ENCODE results near the gene FCER1G.

FCER1G gene

GRCh38 chr1:161187311-161187710 lies 27.8 kb upstream of the FCER1G start:
- H3K27ac ChIP-seq (replicated peaks): no peak overlapping the region; the same call in 1 of the 2 replicates
- no peak overlapping the region for H3K4me3 ChIP-seq (replicated peaks; ENCODE audit: insufficient read depth, low read length)
- TF ChIP-seq CTCF (IDR thresholded peaks at IDR 0.05; ENCODE audit: insufficient read depth, low read length) (no peak), SPI1 (IDR thresholded peaks at IDR 0.05; ENCODE audit: borderline replicate concordance, low read depth) (no peak), GABPA (IDR thresholded peaks at IDR 0.05; ENCODE audit: low read depth) (no peak), POLR2AphosphoS5 (IDR thresholded peaks at IDR 0.05; ENCODE audit: low read depth) (no peak)
- TF ChIP-seq, protein P1, sequence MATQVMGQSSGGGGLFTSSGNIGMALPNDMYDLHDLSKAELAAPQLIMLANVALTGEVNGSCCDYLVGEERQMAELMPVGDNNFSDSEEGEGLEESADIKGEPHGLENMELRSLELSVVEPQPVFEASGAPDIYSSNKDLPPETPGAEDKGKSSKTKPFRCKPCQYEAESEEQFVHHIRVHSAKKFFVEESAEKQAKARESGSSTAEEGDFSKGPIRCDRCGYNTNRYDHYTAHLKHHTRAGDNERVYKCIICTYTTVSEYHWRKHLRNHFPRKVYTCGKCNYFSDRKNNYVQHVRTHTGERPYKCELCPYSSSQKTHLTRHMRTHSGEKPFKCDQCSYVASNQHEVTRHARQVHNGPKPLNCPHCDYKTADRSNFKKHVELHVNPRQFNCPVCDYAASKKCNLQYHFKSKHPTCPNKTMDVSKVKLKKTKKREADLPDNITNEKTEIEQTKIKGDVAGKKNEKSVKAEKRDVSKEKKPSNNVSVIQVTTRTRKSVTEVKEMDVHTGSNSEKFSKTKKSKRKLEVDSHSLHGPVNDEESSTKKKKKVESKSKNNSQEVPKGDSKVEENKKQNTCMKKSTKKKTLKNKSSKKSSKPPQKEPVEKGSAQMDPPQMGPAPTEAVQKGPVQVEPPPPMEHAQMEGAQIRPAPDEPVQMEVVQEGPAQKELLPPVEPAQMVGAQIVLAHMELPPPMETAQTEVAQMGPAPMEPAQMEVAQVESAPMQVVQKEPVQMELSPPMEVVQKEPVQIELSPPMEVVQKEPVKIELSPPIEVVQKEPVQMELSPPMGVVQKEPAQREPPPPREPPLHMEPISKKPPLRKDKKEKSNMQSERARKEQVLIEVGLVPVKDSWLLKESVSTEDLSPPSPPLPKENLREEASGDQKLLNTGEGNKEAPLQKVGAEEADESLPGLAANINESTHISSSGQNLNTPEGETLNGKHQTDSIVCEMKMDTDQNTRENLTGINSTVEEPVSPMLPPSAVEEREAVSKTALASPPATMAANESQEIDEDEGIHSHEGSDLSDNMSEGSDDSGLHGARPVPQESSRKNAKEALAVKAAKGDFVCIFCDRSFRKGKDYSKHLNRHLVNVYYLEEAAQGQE (IDR thresholded peaks at IDR 0.05; ENCODE audit: insufficient replicate concordance, low read depth): no peak
- H3K27me3 ChIP-seq (ENCODE audit: insufficient read depth, poor library complexity, severe bottlenecking): no peaks in the 10 kb centered on the region
- DNase-seq (ENCODE audit: low read depth in 1 of 2, low spot score in 1 of 2): no peak

DNA sequence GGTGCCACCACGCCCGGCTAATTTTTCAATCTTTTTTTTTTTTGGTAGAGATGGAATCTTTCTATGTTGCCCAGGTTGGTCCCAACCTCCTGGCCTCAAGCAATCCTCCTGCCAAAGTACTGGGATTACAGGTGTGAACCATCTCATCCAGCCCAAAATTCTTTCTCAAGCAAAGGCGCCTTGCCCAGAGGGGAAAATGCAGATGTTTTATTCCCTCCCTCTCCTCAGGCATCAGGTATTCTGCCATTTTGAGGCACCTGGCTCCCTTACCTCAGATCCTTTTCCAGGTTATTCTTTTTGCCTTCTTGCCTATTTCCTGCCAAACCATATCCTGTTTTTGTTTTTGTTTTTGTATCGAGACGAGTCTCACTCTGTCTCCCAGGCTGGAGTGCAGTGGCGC lies 26.7 kb upstream of the FCER1G start:
- Histone ChIP-seq H3K4me3 (replicated peaks; ENCODE audit: insufficient read depth, low read length) (no peak overlapping the region), H3K27ac (replicated peaks) (no peak overlapping the region), H3K27me3 (ENCODE audit: insufficient read depth, poor library complexity, severe bottlenecking) (no peaks in the 10 kb centered on the region)
- TF ChIP-seq GABPA (IDR thresholded peaks at IDR 0.05; ENCODE audit: low read depth) (no peak), CTCF (IDR thresholded peaks at IDR 0.05; ENCODE audit: insufficient read depth, low read length) (no peak), POLR2AphosphoS5 (IDR thresholded peaks at IDR 0.05; ENCODE audit: low read depth) (no peak), SPI1 (IDR thresholded peaks at IDR 0.05; ENCODE audit: borderline replicate concordance, low read depth) (no peak)
- TF ChIP-seq, protein P1 (IDR thresholded peaks at IDR 0.05; ENCODE audit: insufficient replicate concordance, low read depth): no peak
- DNase-seq (ENCODE audit: low read depth in 1 of 2, low spot score in 1 of 2): no peak

GRCh38 chr1:161189036-161189435 lies 26.1 kb upstream of the FCER1G start:
- Histone ChIP-seq H3K27ac (replicated peaks) (no peak overlapping the region), H3K27me3 (ENCODE audit: insufficient read depth, poor library complexity, severe bottlenecking) (no peaks in the 10 kb centered on the region), H3K4me3 (replicated peaks; ENCODE audit: insufficient read depth, low read length) (no peak overlapping the region)
- TF ChIP-seq, protein P1 (IDR thresholded peaks at IDR 0.05; ENCODE audit: insufficient replicate concordance, low read depth): no peak
- TF ChIP-seq POLR2AphosphoS5 (IDR thresholded peaks at IDR 0.05; ENCODE audit: low read depth): no peak
- no peak for TF ChIP-seq CTCF (IDR thresholded peaks at IDR 0.05; ENCODE audit: insufficient read depth, low read length)
- no peak for TF ChIP-seq SPI1 (IDR thresholded peaks at IDR 0.05; ENCODE audit: borderline replicate concordance, low read depth)
- no peak for TF ChIP-seq GABPA (IDR thresholded peaks at IDR 0.05; ENCODE audit: low read depth)
- no peak for DNase-seq (ENCODE audit: low read depth in 1 of 2, low spot score in 1 of 2)
